Activated CD8-positive, alpha-beta T cell treated with anti-CD3 and anti-CD28 coated beads, Interleukin-2, amount 10 ng/mL, durations not matched to agents 7 days and 5 days (primary cell): ENCODE results near the gene PTK7. TPM values are rescaled to one million over a fixed set of nuclear protein-coding genes. Genes with fewer than 3 reads are reported as not detected.

Experiments
- ATAC-seq: fragments of 150-1000 bp; cut with Tn5 transposase; one replicate; pipeline ENCODE4 v1.10.0; 2021; ENCODE audit warnings: moderate library complexity
- CTCF ChIA-PET: fragments of 350-600 bp; sonication (Branson Sonifier 250); formaldehyde crosslinking; loops from one replicate; lab custom pipeline; 2021; ENCODE audit warnings: antibody characterized with exemption; lab: Charles Lee
- POLR2A ChIA-PET: fragments of 350-600 bp; sonication (Branson Sonifier 250); formaldehyde crosslinking; loops from one replicate; lab custom pipeline; 2021; ENCODE audit warnings: antibody characterized with exemption; lab: Charles Lee
- DNase-seq: peaks from one replicate; pipeline ENCODE4 v3.0.0-alpha.2; 2020
- H3K27ac Mint-ChIP-seq: one replicate; pipeline ENCODE4 v1.8.0; 2021; ENCODE audit warnings: mild to moderate bottlenecking, mixed read lengths
- H3K27me3 Mint-ChIP-seq: one replicate; pipeline ENCODE4 v1.8.0; 2021; ENCODE audit warnings: low read depth, mixed read lengths
- H3K36me3 Mint-ChIP-seq: one replicate; pipeline ENCODE4 v1.8.0; 2021; ENCODE audit warnings: low read depth, mixed read lengths
- H3K4me1 Mint-ChIP-seq: one replicate; pipeline ENCODE4 v1.8.0; 2021; ENCODE audit warnings: low read depth, mixed read lengths
- H3K4me3 Mint-ChIP-seq: one replicate; pipeline ENCODE4 v1.8.0; 2021; ENCODE audit warnings: mild to moderate bottlenecking, mixed read lengths
- H3K9me3 Mint-ChIP-seq: one replicate; pipeline ENCODE4 v1.8.0; 2022; ENCODE audit warnings: mixed read lengths; ENCODE audit not compliant: insufficient read depth
- total RNA-seq, 2 experiments: library from RNA; stranded (reverse); gene quantifications; one replicate each; pipeline ENCODE4 v1.2.3, GENCODE V29; 2021

The PTK7 gene
- total RNA-seq, 2 experiments from 2014 or later: 1.2 to 1.8 TPM

DNA sequence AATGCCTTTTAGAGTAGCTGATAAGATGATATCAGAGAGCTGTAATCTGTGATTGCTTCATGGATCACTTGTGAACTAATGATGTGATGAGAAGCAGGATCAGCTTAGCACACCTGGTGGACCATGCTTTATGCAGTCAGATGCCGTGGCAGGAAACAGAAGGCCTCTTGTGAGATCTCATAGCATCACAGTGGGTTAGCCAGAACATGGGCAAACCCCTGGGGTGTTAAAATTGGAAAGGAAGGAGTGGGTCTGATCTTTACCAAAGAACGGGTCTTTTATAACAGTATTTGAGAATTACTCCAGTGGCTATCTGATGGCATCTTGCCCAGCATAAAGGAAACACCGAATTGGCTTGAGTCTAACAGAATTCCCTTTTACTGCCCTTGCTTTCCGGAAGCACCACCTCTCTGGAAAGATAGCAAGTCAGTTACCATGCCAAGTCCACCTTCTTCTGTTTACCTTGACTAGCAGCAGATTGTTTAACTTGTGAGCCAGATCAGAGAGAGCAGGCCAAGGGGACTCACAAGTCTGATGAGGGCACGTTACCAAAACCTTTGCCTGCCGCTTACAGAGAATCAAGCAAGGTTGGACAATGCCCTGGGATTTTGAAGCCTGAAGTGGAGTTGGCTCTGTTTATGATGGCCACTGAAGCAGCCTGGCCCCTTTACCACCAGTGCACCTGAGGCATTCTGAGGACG is 74.1 kb downstream of the PTK7 start:
- POLR2A ChIA-PET: interaction anchor here (0.5 kb wide), 1 partner anchor 20 kb away, joined by 3 read pairs; no protein-coding TSS in a partner anchor
- CTCF ChIA-PET: interaction anchor here (1.1 kb wide), 1 partner anchor 249 kb away, joined by 5 read pairs; no protein-coding TSS in a partner anchor
- H3K4me1 Mint-ChIP-seq: peaks cover 4% of the 10 kb centered on the region

DNA sequence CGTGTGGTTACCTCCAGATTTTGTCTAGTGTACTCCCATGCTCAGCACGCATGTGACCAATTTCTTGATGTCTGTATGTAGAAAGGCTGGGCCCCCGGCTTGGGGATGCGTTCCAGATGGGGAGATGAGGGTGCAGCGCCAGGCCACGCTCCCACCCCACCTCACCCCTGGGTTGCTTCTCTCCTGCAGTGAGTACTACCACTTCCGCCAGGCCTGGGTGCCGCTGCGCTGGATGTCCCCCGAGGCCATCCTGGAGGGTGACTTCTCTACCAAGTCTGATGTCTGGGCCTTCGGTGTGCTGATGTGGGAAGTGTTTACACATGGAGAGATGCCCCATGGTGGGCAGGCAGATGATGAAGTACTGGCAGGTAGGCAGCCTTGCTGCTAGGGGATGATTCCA is 83.5 kb downstream of the PTK7 start:
- ATAC-seq (no peak), DNase-seq (no peak)
- no peak overlapping the region for H3K27ac Mint-ChIP-seq
- no peaks in the 10 kb centered on the region for H3K36me3 Mint-ChIP-seq
- POLR2A ChIA-PET: no interaction called here
- H3K9me3 Mint-ChIP-seq: no peaks in the 10 kb centered on the region
- no peak overlapping the region for H3K4me3 Mint-ChIP-seq
- H3K4me1 Mint-ChIP-seq: no peaks in the 10 kb centered on the region
- CTCF ChIA-PET: interaction anchor here (2.7 kb wide), 1 partner anchor 16 kb away, joined by 12 read pairs; no protein-coding TSS in a partner anchor
- peaks cover 2% of the 10 kb centered on the region for H3K27me3 Mint-ChIP-seq

More for the DNA sequence above, 74.1 kb downstream of the PTK7 start:
- Mint-ChIP-seq H3K36me3 (no peaks in the 10 kb centered on the region), H3K4me3 (no peak overlapping the region), H3K27ac (no peak overlapping the region), H3K27me3 (no peaks in the 10 kb centered on the region), H3K9me3 (no peaks in the 10 kb centered on the region)
- DNase-seq (no peak), ATAC-seq (no peak)

DNA sequence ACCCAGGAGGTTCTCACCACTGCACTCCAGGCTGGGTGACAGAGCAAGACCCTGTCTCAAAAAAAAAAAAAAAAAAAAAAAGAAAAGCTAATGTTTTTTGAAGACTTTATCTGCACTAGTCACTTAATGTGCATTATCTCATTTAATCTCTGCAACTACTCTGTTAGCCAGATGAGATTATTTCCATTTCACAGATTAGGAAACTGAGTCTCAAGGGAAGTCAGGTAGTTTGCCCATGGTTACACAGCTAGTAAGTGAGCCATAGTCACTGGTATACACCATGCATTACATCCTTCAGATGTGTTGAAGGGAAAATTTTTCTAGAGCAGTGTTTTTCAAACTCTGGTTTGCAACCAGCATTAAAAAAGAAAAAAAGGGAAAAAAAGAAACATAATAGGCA is 87.8 kb downstream of the PTK7 start:
- no peak for DNase-seq
- Mint-ChIP-seq H3K27ac (no peak overlapping the region), H3K9me3 (no peaks in the 10 kb centered on the region), H3K27me3 (peaks cover 2% of the 10 kb centered on the region), H3K4me1 (no peaks in the 10 kb centered on the region), H3K36me3 (no peaks in the 10 kb centered on the region), H3K4me3 (no peak overlapping the region)
- ChIA-PET POLR2A (interaction anchor here (0.9 kb wide), 1 partner anchor 19 kb away, joined by 3 read pairs; no protein-coding TSS in a partner anchor), CTCF (no interaction called here)
- no peak for ATAC-seq

DNA sequence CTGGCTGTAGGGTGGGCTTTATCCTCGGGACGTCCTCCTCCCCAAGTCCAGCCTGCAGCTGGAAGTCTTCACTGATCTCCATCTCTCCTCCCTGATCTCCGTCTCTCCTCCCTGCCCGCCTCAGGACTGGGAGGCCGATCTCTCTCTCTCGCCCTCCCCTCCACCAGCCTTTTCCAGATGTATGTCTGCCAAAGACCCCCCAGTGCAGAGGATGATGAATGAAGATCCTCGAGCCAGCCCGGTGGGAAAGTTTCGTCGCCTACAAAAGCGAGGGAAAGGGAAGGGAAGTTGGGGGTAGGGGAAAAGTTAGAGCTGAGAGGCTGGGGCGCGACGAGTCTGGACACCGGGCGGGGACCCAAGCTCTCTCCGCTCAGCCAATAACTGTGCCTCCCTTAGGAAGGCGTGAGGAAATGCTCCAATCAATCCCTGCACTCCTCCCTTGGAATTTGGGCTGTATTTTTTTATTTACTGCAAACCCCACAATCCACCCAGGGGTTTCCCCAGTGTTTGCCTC is 94.4 kb downstream of the PTK7 start:
- Mint-ChIP-seq H3K4me1 (peaks cover 40% of the 10 kb centered on the region), H3K27ac (peak overlapping the region; percentile 94), H3K9me3 (no peaks in the 10 kb centered on the region), H3K36me3 (peaks cover 18% of the 10 kb centered on the region), H3K27me3 (no peaks in the 10 kb centered on the region), H3K4me3 (peak overlapping the region; percentile 88)
- no peak for DNase-seq
- ChIA-PET CTCF (interaction anchor here (1.1 to 1.6 kb wide), 2 partner anchors 27 to 59 kb away, joined by 4 read pairs; no protein-coding TSS in a partner anchor), POLR2A (interaction anchor here (0.8 to 1.6 kb wide), 3 partner anchors 12 to 76 kb away, joined by 3 read pairs; partner anchors contain the start of gene CUL9)
- ATAC-seq: no peak

DNA sequence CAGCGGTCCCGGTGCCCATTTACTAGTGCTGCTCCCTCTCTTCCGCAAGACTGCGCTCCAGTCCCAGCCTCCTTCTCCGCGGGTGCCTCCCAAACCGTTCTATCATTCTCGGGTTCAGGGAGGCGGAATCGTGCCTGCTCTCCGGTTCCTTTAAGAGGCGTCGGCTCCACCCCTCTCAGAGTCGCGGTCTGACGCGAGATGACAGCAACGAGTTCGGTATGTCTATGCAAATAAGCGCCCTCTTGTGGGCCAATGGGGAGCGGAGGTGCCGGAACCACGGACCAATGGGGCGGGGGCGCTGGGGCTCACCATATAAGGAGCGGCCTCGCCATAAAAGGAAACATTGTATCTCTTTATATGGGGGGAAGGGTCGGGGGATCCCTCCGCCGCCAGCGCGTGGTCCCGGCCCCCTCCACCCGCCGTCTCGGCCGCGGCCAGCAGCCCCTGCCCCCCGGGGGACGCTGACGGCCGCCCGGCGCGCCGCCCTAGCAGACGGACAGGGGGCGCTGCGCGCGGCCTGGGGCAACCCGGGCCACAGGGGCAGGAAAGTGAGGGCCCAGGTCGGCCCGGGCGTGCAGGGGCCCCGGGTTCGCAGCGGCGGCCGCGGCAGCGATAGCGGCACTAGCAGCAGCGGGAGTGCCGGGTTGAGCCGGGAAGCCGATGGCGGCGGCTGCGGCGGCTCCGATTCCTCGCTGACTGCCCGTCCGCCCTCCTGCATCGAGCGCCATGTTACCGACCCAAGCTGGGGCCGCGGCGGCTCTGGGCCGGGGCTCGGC is 95.0 kb downstream of the PTK7 start, which contains the start of gene SRF:
SRF (plus strand) TSS at position 339 of the 776 bp plus-strand sequence; CDS start at position 727, 388 bp downstream.
- Mint-ChIP-seq H3K4me3 (peak within 1 kb of the TSS; percentile 96), H3K9me3 (no peaks in the 10 kb centered on the region), H3K27me3 (no peaks in the 10 kb centered on the region), H3K27ac (peak within 1 kb of the TSS; percentile 94), H3K36me3 (peaks cover 24% of the 10 kb centered on the region), H3K4me1 (peaks cover 47% of the 10 kb centered on the region)
- CTCF ChIA-PET: interaction anchor here (0.8 to 2.5 kb wide), 6 partner anchors 11 to 59 kb away, joined by 3 to 8 read pairs (median 3); partner anchors contain the start of gene CUL9
- ATAC-seq (peak; percentile 76), DNase-seq (peak; percentile 100)
- POLR2A ChIA-PET: interaction anchor here (0.8 to 2.1 kb wide), 5 partner anchors 11 to 401 kb away, joined by 3 to 11 read pairs (median 3); partner anchors contain the start of genes CNPY3, CUL9 and DNPH1

DNA sequence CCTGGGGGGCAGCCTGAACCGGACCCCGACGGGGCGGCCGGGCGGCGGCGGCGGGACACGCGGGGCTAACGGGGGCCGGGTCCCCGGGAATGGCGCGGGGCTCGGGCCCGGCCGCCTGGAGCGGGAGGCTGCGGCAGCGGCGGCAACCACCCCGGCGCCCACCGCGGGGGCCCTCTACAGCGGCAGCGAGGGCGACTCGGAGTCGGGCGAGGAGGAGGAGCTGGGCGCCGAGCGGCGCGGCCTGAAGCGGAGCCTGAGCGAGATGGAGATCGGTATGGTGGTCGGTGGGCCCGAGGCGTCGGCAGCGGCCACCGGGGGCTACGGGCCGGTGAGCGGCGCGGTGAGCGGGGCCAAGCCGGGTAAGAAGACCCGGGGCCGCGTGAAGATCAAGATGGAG is 95.6 kb downstream of the PTK7 start:
- no peak for ATAC-seq
- peak; percentile 43 for DNase-seq

DNA sequence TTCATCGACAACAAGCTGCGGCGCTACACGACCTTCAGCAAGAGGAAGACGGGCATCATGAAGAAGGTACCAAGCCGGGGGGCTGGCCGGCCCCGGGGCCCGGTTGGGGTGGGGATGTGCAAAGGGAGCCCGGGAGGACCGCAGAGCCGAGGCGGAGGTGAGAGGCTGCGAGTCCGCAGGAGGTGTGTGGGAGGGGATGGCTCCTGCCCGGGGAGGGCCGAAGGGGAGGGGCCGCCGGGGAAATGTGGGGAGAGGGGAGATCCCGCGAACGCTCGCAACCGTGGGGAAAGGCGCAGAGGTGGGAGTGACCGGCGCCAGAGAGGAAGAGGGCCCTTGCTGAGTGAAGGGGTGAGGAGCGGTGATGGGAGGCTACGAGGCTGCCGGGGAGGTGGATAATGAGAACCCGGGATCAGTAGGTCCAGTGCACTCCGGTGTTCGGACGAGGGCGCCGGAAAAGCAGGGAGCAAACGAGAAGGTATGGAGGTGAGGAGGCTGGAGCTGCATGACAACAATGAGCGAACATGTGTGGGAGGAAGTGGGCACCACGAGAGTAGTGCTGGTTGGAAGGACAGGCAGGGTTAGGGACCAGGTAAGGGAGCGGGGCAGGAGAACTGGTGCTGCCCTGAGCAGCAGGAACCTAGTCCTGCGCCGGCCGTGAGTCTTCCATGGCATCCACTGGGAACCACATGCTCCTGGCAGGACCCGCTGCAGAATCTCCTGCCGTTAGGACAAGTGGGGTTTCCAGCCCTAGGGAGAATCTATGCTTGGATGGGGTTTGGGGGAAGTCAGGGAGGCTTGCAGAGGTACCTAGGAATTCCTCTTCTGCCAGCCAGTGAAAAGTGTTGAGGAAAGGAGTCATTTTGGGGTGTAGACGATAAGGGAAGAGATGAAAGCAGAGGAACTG is 96.2 kb downstream of the PTK7 start:
- no peaks in the 10 kb centered on the region for H3K27me3 Mint-ChIP-seq
- H3K9me3 Mint-ChIP-seq: no peaks in the 10 kb centered on the region
- H3K36me3 Mint-ChIP-seq: peaks cover 32% of the 10 kb centered on the region
- CTCF ChIA-PET: interaction anchor here (0.7 to 2.5 kb wide), 6 partner anchors 10 to 193 kb away, joined by 3 to 8 read pairs (median 3); partner anchors contain the start of gene CUL9
- POLR2A ChIA-PET: interaction anchor here (0.6 to 2.1 kb wide), 10 partner anchors 10 to 457 kb away, joined by 3 to 11 read pairs (median 3); partner anchors contain the start of genes CNPY3, CUL9, DNPH1 and GTPBP2
- peak overlapping the region; percentile 96 for H3K4me3 Mint-ChIP-seq
- H3K4me1 Mint-ChIP-seq: peaks cover 53% of the 10 kb centered on the region
- peak; percentile 54 for DNase-seq
- ATAC-seq: no peak
- peak overlapping the region; percentile 86 for H3K27ac Mint-ChIP-seq

More for the DNA sequence above, 95.6 kb downstream of the PTK7 start:
- H3K36me3 Mint-ChIP-seq: peaks cover 29% of the 10 kb centered on the region
- no peaks in the 10 kb centered on the region for H3K27me3 Mint-ChIP-seq
- H3K4me1 Mint-ChIP-seq: peaks cover 52% of the 10 kb centered on the region
- no peaks in the 10 kb centered on the region for H3K9me3 Mint-ChIP-seq
- ChIA-PET POLR2A (interaction anchor here (0.6 to 2.1 kb wide), 7 partner anchors 10 to 457 kb away, joined by 3 to 11 read pairs (median 3); partner anchors contain the start of genes CNPY3, CUL9, DNPH1 and GTPBP2), CTCF (interaction anchor here (0.8 to 2.5 kb wide), 6 partner anchors 11 to 58 kb away, joined by 3 to 8 read pairs (median 3); partner anchors contain the start of gene CUL9)
- peak overlapping the region; percentile 86 for H3K27ac Mint-ChIP-seq
- peak overlapping the region; percentile 96 for H3K4me3 Mint-ChIP-seq

DNA sequence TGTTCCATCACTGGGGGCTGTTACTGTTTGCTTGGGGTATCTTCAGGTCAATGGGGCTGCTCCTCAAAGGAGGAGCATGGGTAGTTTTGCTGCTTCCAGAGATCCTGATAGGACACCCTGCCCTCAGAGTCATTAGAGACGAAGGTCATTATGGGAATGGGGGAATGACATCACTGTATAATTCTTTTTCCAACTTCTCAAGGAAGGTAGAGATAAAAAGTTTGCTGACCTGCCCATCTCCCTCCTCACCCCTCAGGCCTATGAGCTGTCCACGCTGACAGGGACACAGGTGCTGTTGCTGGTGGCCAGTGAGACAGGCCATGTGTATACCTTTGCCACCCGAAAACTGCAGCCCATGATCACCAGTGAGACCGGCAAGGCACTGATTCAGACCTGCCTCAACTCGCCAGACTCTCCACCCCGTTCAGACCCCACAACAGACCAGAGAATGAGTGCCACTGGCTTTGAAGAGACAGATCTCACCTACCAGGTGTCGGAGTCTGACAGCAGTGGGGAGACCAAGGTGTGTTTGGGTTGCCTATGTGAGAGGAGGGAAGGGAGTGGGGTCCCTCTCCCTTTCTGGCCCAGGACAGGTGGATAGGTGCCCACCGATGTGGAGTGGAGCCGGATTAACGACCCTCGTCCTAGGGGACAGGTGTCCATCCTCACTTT is 97.6 kb downstream of the PTK7 start:
- no peaks in the 10 kb centered on the region for H3K27me3 Mint-ChIP-seq
- peak overlapping the region; percentile 86 for H3K27ac Mint-ChIP-seq
- H3K4me1 Mint-ChIP-seq: peaks cover 53% of the 10 kb centered on the region
- ATAC-seq (no peak), DNase-seq (peak; percentile 38)
- CTCF ChIA-PET: interaction anchor here (0.8 to 2.9 kb wide), 7 partner anchors 9 to 334 kb away, joined by 3 to 12 read pairs (median 3); no protein-coding TSS in a partner anchor
- peak overlapping the region; percentile 96 for H3K4me3 Mint-ChIP-seq
- H3K9me3 Mint-ChIP-seq: no peaks in the 10 kb centered on the region
- peaks cover 43% of the 10 kb centered on the region for H3K36me3 Mint-ChIP-seq
- POLR2A ChIA-PET: interaction anchor here (1.0 to 2.1 kb wide), 3 partner anchors 9 to 30 kb away, joined by 4 to 6 read pairs (median 5); partner anchors contain the start of gene CUL9

DNA sequence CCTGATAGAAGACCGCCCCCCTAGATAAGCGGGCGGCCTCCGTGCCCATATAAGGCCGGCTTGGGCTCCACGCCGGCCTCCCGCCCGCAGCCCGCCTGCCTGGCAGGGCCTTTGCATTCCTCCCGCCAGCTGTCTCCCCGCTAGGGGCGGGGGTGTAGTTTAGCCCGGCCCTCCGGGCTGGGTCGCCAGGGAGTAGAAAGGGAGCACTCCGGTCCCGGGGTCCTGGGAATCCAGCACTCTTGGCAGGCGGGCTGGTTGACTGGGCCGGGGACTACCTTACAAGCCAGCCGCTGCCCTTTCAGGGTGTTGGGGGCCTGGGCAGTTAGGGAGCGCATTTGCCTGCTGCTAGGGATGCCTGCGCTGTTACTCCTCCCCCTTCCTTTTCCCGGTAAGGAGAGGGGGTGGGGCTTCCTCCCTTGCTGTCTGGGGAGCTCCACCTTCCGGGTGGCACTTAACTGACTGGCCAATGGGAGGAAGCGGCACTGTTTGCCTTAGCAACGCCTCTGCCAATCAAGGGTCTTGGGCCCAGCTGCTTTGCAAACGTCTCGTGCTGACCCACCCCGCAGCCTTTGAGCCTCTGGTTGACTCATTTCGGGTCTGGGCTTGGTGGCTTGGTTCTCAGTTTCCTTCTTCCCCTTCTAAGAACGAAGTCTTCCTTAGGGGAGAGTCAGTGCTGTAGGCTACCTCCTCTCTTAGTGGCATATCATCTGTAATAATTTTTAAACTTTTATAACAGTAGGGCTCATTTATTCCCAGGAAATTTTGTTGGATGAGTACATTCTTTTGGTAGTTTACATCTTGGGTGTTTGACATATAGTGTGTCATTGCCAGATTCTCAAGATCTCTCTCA is 98.4 kb downstream of the PTK7 start:
- peak overlapping the region; percentile 86 for H3K27ac Mint-ChIP-seq
- ATAC-seq: peak; percentile 73
- peaks cover 50% of the 10 kb centered on the region for H3K36me3 Mint-ChIP-seq
- ChIA-PET CTCF (interaction anchor here (0.6 to 2.9 kb wide), 9 partner anchors 8 to 904 kb away, joined by 3 to 12 read pairs (median 3); partner anchors contain the start of gene DNPH1), POLR2A (interaction anchor here (0.9 to 2.1 kb wide), 5 partner anchors 8 to 154 kb away, joined by 3 to 6 read pairs (median 4); partner anchors contain the start of gene CUL9)
- DNase-seq: peak; percentile 98
- H3K27me3 Mint-ChIP-seq: no peaks in the 10 kb centered on the region
- H3K4me3 Mint-ChIP-seq: peak overlapping the region; percentile 96
- H3K4me1 Mint-ChIP-seq: peaks cover 53% of the 10 kb centered on the region
- H3K9me3 Mint-ChIP-seq: no peaks in the 10 kb centered on the region
